HEK293 (cell line): ENCODE data around the gene MAP2.

Experiments used
- CTCF ChIA-PET: fragments of 350-600 bp; formaldehyde crosslinking; extraction: SDS; loops from one replicate; lab custom pipeline; 2021; ENCODE audit warnings: antibody characterized with exemption; lab: Yijun Ruan, JAX
- POLR2A ChIA-PET: fragments of 300-600 bp; formaldehyde crosslinking; extraction: SDS; loops from one replicate; lab custom pipeline; 2020; ENCODE audit warnings: antibody characterized with exemption, inconsistent platforms; lab: Yijun Ruan, JAX
- H3K27ac ChIP-seq: fragments of 200-500 bp; sonication (Bioruptor generic); 2 replicates; pipeline ENCODE4 v1.5.1; 2014; ENCODE audit warnings: low read depth, low read length, control low read depth, inconsistent platforms; ENCODE audit errors: extremely low read depth
- H3K36me3 ChIP-seq, 2 experiments: fragments of 200-500 bp in 1 of 2; sonication (Bioruptor generic) in 1 of 2; 1 replicate in 1 of 2; 2 replicates in 1 of 2; pipeline ENCODE4 v1.5.1; 2014 to 2017; ENCODE audit warnings: inconsistent platforms in 2 of 2, low read length in 2 of 2; ENCODE audit not compliant: control insufficient read depth in 2 of 2, insufficient read depth in 1 of 2
- H3K4me1 ChIP-seq: fragments of 200-500 bp; sonication (Bioruptor generic); 2 replicates; pipeline ENCODE4 v1.5.1; 2014; ENCODE audit warnings: mild to moderate bottlenecking, low read length, inconsistent platforms; ENCODE audit not compliant: control insufficient read depth, insufficient read depth
- H3K4me3 ChIP-seq: 2 replicates; pipeline ENCODE4 v1.5.1; 2011; ENCODE audit warnings: low read depth, mild to moderate bottlenecking, control low read depth, low read length, moderate library complexity
- H3K9me3 ChIP-seq: fragments of 200-500 bp; sonication (Bioruptor generic); 2 replicates; pipeline ENCODE4 v1.5.1; 2014; ENCODE audit warnings: low read depth, low read length, inconsistent platforms; ENCODE audit not compliant: control insufficient read depth, insufficient read depth
- GFI1B ChIP-seq: fragments of 450-650 bp; formaldehyde crosslinking; IDR thresholded peaks from 2 replicates; pipeline ENCODE4 v1.5.1; 2016; ENCODE audit warnings: missing biosample characterization, missing genetic modification characterization
- HIC1 ChIP-seq: fragments of 450-650 bp; formaldehyde crosslinking; IDR thresholded peaks from 2 replicates; pipeline ENCODE4 v1.5.1; 2016; ENCODE audit warnings: missing biosample characterization, missing genetic modification characterization
- INSM2 ChIP-seq: fragments of 450-650 bp; formaldehyde crosslinking; IDR thresholded peaks from 2 replicates; pipeline ENCODE4 v1.5.1; 2016; ENCODE audit warnings: missing biosample characterization, missing genetic modification characterization
- KLF9 ChIP-seq: fragments of 450-650 bp; formaldehyde crosslinking; IDR thresholded peaks from 2 replicates; pipeline ENCODE4 v1.5.1; 2016; ENCODE audit warnings: missing biosample characterization, missing genetic modification characterization, low read depth
- OVOL3 ChIP-seq: fragments of 450-650 bp; formaldehyde crosslinking; IDR thresholded peaks from 2 replicates; pipeline ENCODE4 v1.5.1; 2016; ENCODE audit warnings: missing biosample characterization, missing genetic modification characterization
- PBX3 ChIP-seq: sonication (generic); formaldehyde crosslinking; IDR thresholded peaks from 2 replicates; pipeline ENCODE4 v1.8.1; 2022; ENCODE audit warnings: mild to moderate bottlenecking, moderate library complexity, missing genetic modification reagents
- REPIN1 ChIP-seq: fragments of 450-650 bp; formaldehyde crosslinking; IDR thresholded peaks from 2 replicates; pipeline ENCODE4 v1.5.1; 2017; ENCODE audit warnings: missing biosample characterization, missing genetic modification characterization, low read depth
- SCRT2 ChIP-seq: fragments of 450-650 bp; formaldehyde crosslinking; IDR thresholded peaks from 2 replicates; pipeline ENCODE4 v1.5.1; 2016; ENCODE audit warnings: missing biosample characterization, missing genetic modification characterization
- ZBTB1 ChIP-seq: fragments of 450-650 bp; formaldehyde crosslinking; IDR thresholded peaks from 2 replicates; pipeline ENCODE4 v1.5.1; 2016; ENCODE audit warnings: missing biosample characterization, missing genetic modification characterization
- ZBTB21 ChIP-seq: fragments of 450-650 bp; formaldehyde crosslinking; IDR thresholded peaks from 2 replicates; pipeline ENCODE4 v1.5.1; 2017; ENCODE audit warnings: missing biosample characterization, missing genetic modification characterization
- ZNF10 ChIP-seq: fragments of 450-650 bp; formaldehyde crosslinking; IDR thresholded peaks from 2 replicates; pipeline ENCODE4 v1.5.1; 2017; ENCODE audit warnings: missing biosample characterization, missing genetic modification characterization
- ZNF114 ChIP-seq: fragments of 450-650 bp; formaldehyde crosslinking; IDR thresholded peaks from 2 replicates; pipeline ENCODE4 v1.5.0; 2017; ENCODE audit warnings: missing biosample characterization, missing genetic modification characterization
- ZNF133 ChIP-seq: fragments of 450-650 bp; formaldehyde crosslinking; IDR thresholded peaks from 2 replicates; pipeline ENCODE4 v1.5.1; 2016; ENCODE audit warnings: missing biosample characterization, missing genetic modification characterization
- ZNF223 ChIP-seq: fragments of 450-650 bp; formaldehyde crosslinking; IDR thresholded peaks from 2 replicates; pipeline ENCODE4 v1.5.1; 2016; ENCODE audit warnings: missing biosample characterization, missing genetic modification characterization
- ZNF248 ChIP-seq: fragments of 450-650 bp; formaldehyde crosslinking; IDR thresholded peaks from 2 replicates; pipeline ENCODE4 v1.5.1; 2017; ENCODE audit warnings: missing biosample characterization, missing genetic modification characterization
- ZNF280D ChIP-seq: fragments of 450-650 bp; formaldehyde crosslinking; IDR thresholded peaks from 2 replicates; pipeline ENCODE4 v1.5.1; 2016; ENCODE audit warnings: missing biosample characterization, missing genetic modification characterization
- ZNF292 ChIP-seq: fragments of 450-650 bp; formaldehyde crosslinking; IDR thresholded peaks from 2 replicates; pipeline ENCODE4 v1.5.1; 2016; ENCODE audit warnings: low read depth, missing biosample characterization, missing genetic modification characterization, borderline replicate concordance
- ZNF335 ChIP-seq: fragments of 450-650 bp; formaldehyde crosslinking; conservative IDR thresholded peaks from 2 replicates; pipeline ENCODE4 v1.5.1; 2016; ENCODE audit warnings: missing biosample characterization, missing genetic modification characterization
- ZNF350 ChIP-seq: fragments of 450-650 bp; formaldehyde crosslinking; IDR thresholded peaks from 2 replicates; pipeline ENCODE4 v1.5.0; 2017; ENCODE audit warnings: missing biosample characterization, mild to moderate bottlenecking, missing genetic modification characterization
- ZNF37A ChIP-seq: fragments of 450-650 bp; IDR thresholded peaks from 2 replicates; pipeline ENCODE4 v1.5.1; 2018; ENCODE audit warnings: missing biosample characterization, missing genetic modification characterization
- ZNF48 ChIP-seq: fragments of 450-650 bp; formaldehyde crosslinking; IDR thresholded peaks from 2 replicates; pipeline ENCODE4 v1.5.1; 2016; ENCODE audit warnings: missing biosample characterization, missing genetic modification characterization
- ZNF549 ChIP-seq: fragments of 450-650 bp; IDR thresholded peaks from 2 replicates; pipeline ENCODE4 v1.5.1; 2018; ENCODE audit warnings: missing biosample characterization, missing genetic modification characterization, mild to moderate bottlenecking, inconsistent platforms, moderate library complexity
- ZNF558 ChIP-seq: fragments of 450-650 bp; formaldehyde crosslinking; IDR thresholded peaks from 2 replicates; pipeline ENCODE4 v1.5.1; 2016; ENCODE audit warnings: missing biosample characterization, missing genetic modification characterization
- ZNF596 ChIP-seq: fragments of 450-650 bp; IDR thresholded peaks from 2 replicates; pipeline ENCODE4 v1.5.0; 2018; ENCODE audit warnings: missing biosample characterization, mild to moderate bottlenecking, missing genetic modification characterization, moderate library complexity
- ZNF658 ChIP-seq: fragments of 450-650 bp; formaldehyde crosslinking; IDR thresholded peaks from 2 replicates; pipeline ENCODE4; 2016; ENCODE audit warnings: missing biosample characterization, missing genetic modification characterization
- ZNF660 ChIP-seq: fragments of 450-650 bp; IDR thresholded peaks from 2 replicates; pipeline ENCODE4 v1.5.1; 2018; ENCODE audit warnings: missing biosample characterization, mild to moderate bottlenecking, missing genetic modification characterization
- ZNF785 ChIP-seq: fragments of 450-650 bp; formaldehyde crosslinking; IDR thresholded peaks from 2 replicates; pipeline ENCODE4 v1.5.1; 2016; ENCODE audit warnings: missing biosample characterization, missing genetic modification characterization
- ZNF830 ChIP-seq: fragments of 450-650 bp; IDR thresholded peaks from 2 replicates; pipeline ENCODE4 v1.5.0; 2018; ENCODE audit warnings: missing biosample characterization, missing genetic modification characterization, low read depth, mild to moderate bottlenecking, moderate library complexity
- ZSCAN30 ChIP-seq: fragments of 450-650 bp; IDR thresholded peaks from 2 replicates; pipeline ENCODE4 v1.5.1; 2018; ENCODE audit warnings: missing biosample characterization, mild to moderate bottlenecking, missing genetic modification characterization, moderate library complexity

Gene MAP2

DNA sequence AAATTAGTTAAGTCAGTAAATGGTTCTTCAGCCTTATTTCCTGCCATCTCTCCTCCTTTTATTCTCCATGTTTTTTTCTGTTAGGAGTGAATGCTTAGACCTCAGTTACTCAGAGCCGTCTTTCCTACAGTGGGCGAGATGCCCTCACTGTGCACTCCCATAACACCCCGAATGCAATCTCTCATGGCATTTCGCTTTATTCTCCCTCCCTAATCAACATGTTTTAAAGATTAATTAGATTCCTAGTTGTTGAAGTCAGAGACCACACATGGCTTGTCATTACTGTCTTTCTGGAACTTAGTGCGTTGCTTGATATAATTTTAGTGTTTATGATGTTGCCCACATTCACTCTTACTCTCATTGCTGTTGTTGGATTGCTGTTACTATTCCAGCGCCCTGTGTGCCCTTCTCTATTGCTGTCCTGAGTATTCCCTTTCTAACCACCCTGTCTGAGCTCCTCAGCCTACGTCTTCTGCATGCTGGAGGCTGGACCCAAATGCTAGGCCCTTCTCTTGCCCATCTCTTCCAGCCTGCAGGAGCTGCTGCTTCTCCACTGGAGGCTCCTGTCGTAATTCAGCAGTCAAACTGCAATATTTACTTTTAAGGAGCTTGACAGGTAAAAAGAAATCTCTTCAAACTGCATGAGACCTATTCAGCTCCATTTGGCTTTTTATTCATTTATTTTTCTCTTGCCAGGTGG, 99.3 kb downstream of the MAP2 start:
- ChIA-PET CTCF (interaction anchor here (0.7 to 3.4 kb wide), 2 partner anchors 99 to 407 kb away, joined by 3 to 10 read pairs; partner anchors contain the start of gene MAP2), POLR2A (no interaction called here)
- TF ChIP-seq ZBTB1 (tag by site-specific recombination) (no peak), ZNF549 (tag by site-specific recombination) (no peak), KLF9 (tag by site-specific recombination) (no peak), ZNF223 (tag by site-specific recombination) (no peak), ZNF10 (no peak), ZBTB21 (tag by site-specific recombination) (no peak), GFI1B (tag by site-specific recombination) (no peak), PBX3 (no peak), INSM2 (tag by site-specific recombination) (no peak), ZNF785 (tag by site-specific recombination) (no peak), ZNF37A (no peak), ZNF48 (tag by site-specific recombination) (no peak)
- peaks cover 6% of the 10 kb centered on the region; the same call in 1 of the 2 replicates for H3K4me1 ChIP-seq
- H3K36me3 ChIP-seq: no peaks in the 10 kb centered on the region
- no peak overlapping the region for H3K27ac ChIP-seq
- H3K9me3 ChIP-seq: no peaks in the 10 kb centered on the region
- H3K4me3 ChIP-seq: no peak overlapping the region

DNA sequence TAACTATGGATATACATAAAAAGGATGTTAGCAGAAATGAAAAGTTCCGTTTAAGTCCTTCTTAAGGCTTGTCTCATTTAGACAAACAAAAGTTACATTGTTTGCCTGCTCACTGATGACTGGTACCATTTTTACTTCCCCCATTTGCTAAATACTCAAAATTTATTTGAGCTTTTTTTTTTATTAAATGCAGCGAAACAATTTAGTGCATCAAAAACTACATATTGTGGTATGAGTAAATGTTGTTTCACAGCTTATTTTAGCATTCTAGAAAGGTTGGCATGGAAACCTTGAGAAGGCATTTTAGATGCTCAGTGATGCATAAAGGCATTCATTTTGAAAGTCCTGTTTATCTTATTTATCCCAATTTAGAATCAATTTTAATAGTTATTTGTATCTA, 100.0 kb downstream of the MAP2 start:
- Histone ChIP-seq H3K27ac (no peak overlapping the region), H3K36me3 (no peaks in the 10 kb centered on the region), H3K4me1 (peaks cover 6% of the 10 kb centered on the region; the same call in 1 of the 2 replicates), H3K4me3 (no peak overlapping the region), H3K9me3 (no peaks in the 10 kb centered on the region)
- CTCF ChIA-PET: interaction anchor here (0.7 to 3.4 kb wide), 2 partner anchors 100 to 408 kb away, joined by 3 to 10 read pairs; partner anchors contain the start of gene MAP2
- POLR2A ChIA-PET: no interaction called here
- TF ChIP-seq REPIN1 (tag by site-specific recombination) (no peak), OVOL3 (tag by site-specific recombination) (no peak), ZNF658 (tag by site-specific recombination) (no peak), ZNF549 (tag by site-specific recombination) (no peak), ZNF280D (tag by site-specific recombination) (no peak), ZNF133 (tag by site-specific recombination) (no peak), ZNF350 (tag by site-specific recombination) (no peak), SCRT2 (tag by site-specific recombination) (no peak), ZNF830 (tag by site-specific recombination) (no peak), ZNF335 (no peak), ZSCAN30 (tag by site-specific recombination) (no peak), ZNF596 (tag by site-specific recombination) (no peak), HIC1 (tag by site-specific recombination) (no peak), ZNF558 (tag by site-specific recombination) (no peak), ZNF660 (tag by site-specific recombination) (no peak), KLF9 (tag by site-specific recombination) (no peak), ZNF114 (tag by site-specific recombination) (no peak), ZNF292 (tag by site-specific recombination) (no peak), ZNF248 (tag by site-specific recombination) (no peak)
- TF ChIP-seq, all 188 proteins: peak for 0
